Measurements from ENCODE around the gene PFN1. TPM values are rescaled to one million over a fixed set of nuclear protein-coding genes. Genes with fewer than 3 reads are reported as not detected.

The PFN1 gene
- total and polyA plus RNA-seq, 10 of the 15 experiments (the other 5 are each of a cell fraction or from before 2014, with no cell fraction given), result 154 to 3,892 (median 1,918) TPM

- no peak for TF ChIP-seq E4F1 (IDR thresholded peaks at IDR 0.05; ENCODE audit: borderline replicate concordance, partially characterized antibody)
- no peak for TF ChIP-seq TAF1 (IDR thresholded peaks at IDR 0.05; ENCODE audit: borderline replicate concordance, low read depth, low read length)
These were observed 50.0 kb downstream of the PFN1 start (continued) for GRCh38 chr17:4898351-4898750.

- intact Hi-C loops (cut with micrococcal nuclease; ENCODE audit: unreplicated experiment) (no loop called here), in situ Hi-C loops (cut with MboI) (no loop called here)
- Histone ChIP-seq H2AFZ (ENCODE audit: control insufficient read depth, low read depth, low read length) (no peak overlapping the region), H3K9ac (ENCODE audit: control insufficient read depth, insufficient read depth, low read length) (no peak overlapping the region), H3K27me3 (replicated peaks in 1 of 2; ENCODE audit: control insufficient read depth in 2 of 2, insufficient read depth in 2 of 2, low read length in 1 of 2) (no peaks in the 10 kb centered on the region; a peak in 1 of 4 replicates), H3K4me1 (ENCODE audit: control insufficient read depth, insufficient read depth, low read length) (peaks cover 12% of the 10 kb centered on the region), H3K36me3 (ENCODE audit: control insufficient read depth in 2 of 2, insufficient read depth in 2 of 2, low read length in 1 of 2) (peaks cover 3 to 16% of the 10 kb centered on the region in 2 experiments; a peak in 3 of 4 replicates), H4K20me1 (ENCODE audit: control insufficient read depth, insufficient read depth) (no peaks in the 10 kb centered on the region), H3K79me2 (ENCODE audit: control insufficient read depth, insufficient read depth, low read length) (no peaks in the 10 kb centered on the region), H3K27ac (ENCODE audit: control insufficient read depth, insufficient read depth) (no peak overlapping the region), H3K4me2 (ENCODE audit: control insufficient read depth, insufficient read depth) (no peak overlapping the region), H3K9me3 (replicated peaks; ENCODE audit: control insufficient read depth, insufficient read depth, low read length) (no peaks in the 10 kb centered on the region; the same call in 2 of the 3 replicates), H3K4me3 (no peak overlapping the region)
- WGBS (ENCODE audit: insufficient coverage, insufficient replicate concordance, low lambda C conversion rate, missing lambda C conversion rate), result 92% methylated on average over 4 of the region's 5 CpGs
- ChIA-PET POLR2A (interaction anchor here (0.6 kb wide), 2 partner anchors 137 to 487 kb away, joined by 3 to 6 read pairs; no protein-coding TSS in a partner anchor), RAD21 (ENCODE audit: unreplicated experiment) (no interaction called here), CTCF (no interaction called here), SMC1A (ENCODE audit: uncharacterized antibody, unreplicated experiment) (interaction anchor here (0.6 kb wide), 1 partner anchor 165 kb away, joined by 3 read pairs; no protein-coding TSS in a partner anchor)
- DNase-seq (ENCODE audit: low read depth, low spot score) (no peak), ATAC-seq (no peak), FAIRE-seq (no peak)
- BruUV-seq (replicated peaks), result no TSS peak
- TF ChIP-seq IKZF2 (IDR thresholded peaks at IDR 0.05), result no peak
- no peak for TF ChIP-seq ZBED1 (IDR thresholded peaks at IDR 0.05; ENCODE audit: borderline replicate concordance)
- TF ChIP-seq BCL11A (IDR thresholded peaks at IDR 0.05; ENCODE audit: low read depth, low read length), result no peak
- TF ChIP-seq RB1 (IDR thresholded peaks at IDR 0.05; ENCODE audit: borderline replicate concordance), result no peak
- TF ChIP-seq NRF1 (conservative IDR thresholded peaks at IDR 0.05; ENCODE audit: low read depth, low read length), result no peak
- TF ChIP-seq SPI1 (IDR thresholded peaks at IDR 0.05; ENCODE audit: borderline replicate concordance, insufficient read depth, low read depth, low read length), result no peak
- TF ChIP-seq POLR2AphosphoS2 (IDR thresholded peaks at IDR 0.05; ENCODE audit: low read depth, low read length), result no peak
- no peak for TF ChIP-seq E4F1 (IDR thresholded peaks at IDR 0.05; ENCODE audit: borderline replicate concordance, partially characterized antibody)
- TF ChIP-seq ELK1 (IDR thresholded peaks at IDR 0.05; ENCODE audit: low read depth, low read length), result no peak
- no peak for TF ChIP-seq IKZF1 (conservative IDR thresholded peaks at IDR 0.05)
These were observed 50.5 kb downstream of the PFN1 start for GRCh38 chr17:4897785-4898184.

All from GM12878 (cell line).